Ishikawa (cell line): ENCODE measurements around the gene PTPN22.

Experiments used
- CEBPB ChIP-seq: IDR thresholded peaks from 2 replicates; pipeline ENCODE4 v1.6.1; 2012
- CREB1 ChIP-seq: IDR thresholded peaks from 2 replicates; pipeline ENCODE4 v1.6.1; 2012; ENCODE audit warnings: low read depth
- EGR1 ChIP-seq: IDR thresholded peaks from 2 replicates; pipeline ENCODE4 v1.6.1; 2012
- EP300 ChIP-seq: IDR thresholded peaks from 2 replicates; pipeline ENCODE4 v1.6.1; 2012; ENCODE audit warnings: borderline replicate concordance
- FOXM1 ChIP-seq: IDR thresholded peaks from 2 replicates; pipeline ENCODE4 v1.6.1; 2012; ENCODE audit warnings: low read depth, borderline replicate concordance
- MAX ChIP-seq: IDR thresholded peaks from 2 replicates; pipeline ENCODE4 v1.6.1; 2012
- NFIC ChIP-seq: IDR thresholded peaks from 2 replicates; pipeline ENCODE4 v1.6.1; 2012
- RAD21 ChIP-seq: IDR thresholded peaks from 2 replicates; pipeline ENCODE4 v1.6.1; 2012; ENCODE audit warnings: low read depth
- REST ChIP-seq: IDR thresholded peaks from 2 replicates; pipeline ENCODE4 v1.6.1; 2012; ENCODE audit warnings: low read depth, mild to moderate bottlenecking
- TAF1 ChIP-seq: IDR thresholded peaks from 2 replicates; pipeline ENCODE4 v1.6.1; 2012; ENCODE audit warnings: low read depth, mild to moderate bottlenecking
- TCF12 ChIP-seq: IDR thresholded peaks from 2 replicates; pipeline ENCODE4 v1.6.1; 2012; ENCODE audit warnings: low read depth
- TEAD4 ChIP-seq: IDR thresholded peaks from 2 replicates; pipeline ENCODE4 v1.6.1; 2012
- USF1 ChIP-seq: IDR thresholded peaks from 2 replicates; pipeline ENCODE4 v1.6.1; 2012
- YY1 ChIP-seq: IDR thresholded peaks from 2 replicates; pipeline ENCODE4 v1.6.1; 2012; ENCODE audit warnings: low read depth
- ZBTB7A ChIP-seq: IDR thresholded peaks from 2 replicates; pipeline ENCODE4 v1.6.1; 2012; ENCODE audit warnings: low read depth

Gene PTPN22

GRCh38 chr1:113860891-113861290, 10.6 kb downstream of the PTPN22 start:
- no peak for TF ChIP-seq MAX
- no peak for TF ChIP-seq TCF12
- no peak for TF ChIP-seq REST
- no peak for TF ChIP-seq EGR1
- TF ChIP-seq ZBTB7A, result no peak
- no peak for TF ChIP-seq FOXM1
- no peak for TF ChIP-seq CEBPB
- no peak for TF ChIP-seq CREB1
- no peak for TF ChIP-seq RAD21

- TF ChIP-seq TCF12 (no peak), RAD21 (no peak), MAX (no peak), NFIC (no peak), USF1 (no peak), CREB1 (no peak), EGR1 (no peak), REST (no peak), EP300 (no peak), TAF1 (no peak), CEBPB (no peak), TEAD4 (no peak)
Measured at GRCh38 chr1:113859478-113860175, 11.9 kb downstream of the PTPN22 start.

- TF ChIP-seq TCF12, result no peak
- TF ChIP-seq FOXM1, result no peak
- TF ChIP-seq EP300, result no peak
- no peak for TF ChIP-seq ZBTB7A
- no peak for TF ChIP-seq EGR1
- TF ChIP-seq REST, result no peak
Measured at GRCh38 chr1:113858982-113859381, 12.5 kb downstream of the PTPN22 start.

- no peak for TF ChIP-seq TEAD4
- no peak for TF ChIP-seq CREB1
- TF ChIP-seq YY1, result no peak
- no peak for TF ChIP-seq ZBTB7A
- no peak for TF ChIP-seq CEBPB
- TF ChIP-seq USF1, result no peak
- TF ChIP-seq FOXM1, result no peak
- no peak for TF ChIP-seq MAX
- TF ChIP-seq TCF12, result no peak
- TF ChIP-seq EP300, result no peak
- no peak for TF ChIP-seq TAF1
- TF ChIP-seq EGR1, result no peak
- no peak for TF ChIP-seq RAD21
Measured at GRCh38 chr1:113858418-113858817, 13.1 kb downstream of the PTPN22 start.

GRCh38 chr1:113857776-113858175, 13.7 kb downstream of the PTPN22 start:
- TF ChIP-seq MAX (no peak), CEBPB (no peak), USF1 (no peak), TAF1 (no peak), EGR1 (no peak), TCF12 (no peak), TEAD4 (no peak), ZBTB7A (no peak)
